ENCODE data around the gene SMAD6. TPM values are rescaled to one million over a fixed set of nuclear protein-coding genes. Genes with fewer than 3 reads are reported as not detected.
"Not testable (repeated sequence)": the region's sequence is repeated elsewhere in the genome, so short reads cannot be mapped to it uniquely, and the experiment has no call there.

Gene SMAD6
- total and polyA plus RNA-seq, 11 donors, result 10.4 to 65.9 (median 20.6) TPM

GRCh38 chr15:66755298-66756068 is 53.4 kb downstream of the SMAD6 start:
- no peak for TF ChIP-seq POLR2A (IDR thresholded peaks at IDR 0.05)
- TF ChIP-seq CTCF (IDR thresholded peaks at IDR 0.05), result no peak
- Histone ChIP-seq H3K4me1 (peaks cover 0 to 92% (median 42%) of the 10 kb centered on the region in 12 donors), H3K9me3 (peaks cover 0 to 12% (median 7%) of the 10 kb centered on the region in 12 donors), H3K36me3 (peaks cover 0 to 5% (median 0%) of the 10 kb centered on the region in 9 donors), H3K27ac (no peak overlapping the region), H3K4me3 (no peak overlapping the region), H3K27me3 (no peaks in the 10 kb centered on the region)
- intact Hi-C loops (cut with DNase I), result no loop called here
- 91 to 96% (median 95%) methylated on average over 6 to 7 of the region's 7 CpGs for WGBS, 4 donors
- ATAC-seq, result no peak
- DNase-seq, result peak in 2 of 5 donors; percentile 5 to 16

- Histone ChIP-seq H3K4me3 (no peak overlapping the region), H3K36me3 (peaks cover 0 to 5% (median 0%) of the 10 kb centered on the region in 9 donors), H3K27me3 (no peaks in the 10 kb centered on the region), H3K4me1 (peaks cover 0 to 92% (median 43%) of the 10 kb centered on the region in 12 donors), H3K9me3 (peaks cover 0 to 12% (median 7%) of the 10 kb centered on the region in 12 donors), H3K27ac (no peak overlapping the region)
- intact Hi-C loops (cut with DNase I), result no loop called here
- DNase-seq, result peak in 1 of 5 donors; percentile 2
- 74 to 80% (median 75%) methylated on average over 6 of the region's 6 CpGs for WGBS, 4 donors
- no peak for ATAC-seq
- TF ChIP-seq CTCF (IDR thresholded peaks at IDR 0.05) (no peak), POLR2A (IDR thresholded peaks at IDR 0.05) (no peak)
These were observed 54.3 kb downstream of the SMAD6 start for GRCh38 chr15:66756295-66756694.

- Histone ChIP-seq H3K4me1 (peaks cover 3 to 92% (median 44%) of the 10 kb centered on the region in 12 donors), H3K4me3 (no peak overlapping the region), H3K27me3 (no peaks in the 10 kb centered on the region), H3K27ac (peak overlapping the region in 2 of 12 donors; percentile 36 to 43), H3K36me3 (peaks cover 0 to 5% (median 0%) of the 10 kb centered on the region in 9 donors), H3K9me3 (peaks cover 0 to 12% (median 7%) of the 10 kb centered on the region in 12 donors)
- ATAC-seq, result no peak
- 91 to 95% (median 92%) methylated on average over 12 of the region's 12 CpGs for WGBS, 4 donors
- DNase-seq, result peak in 1 of 5 donors; percentile 10
- TF ChIP-seq CTCF (IDR thresholded peaks at IDR 0.05) (no peak), POLR2A (IDR thresholded peaks at IDR 0.05) (no peak)
- intact Hi-C loops (cut with DNase I), result no loop called here
These were observed 55.0 kb downstream of the SMAD6 start for GRCh38 chr15:66757030-66757429.

GRCh38 chr15:66757521-66757920 is 55.5 kb downstream of the SMAD6 start:
- peaks cover 0 to 5% (median 0%) of the 10 kb centered on the region in 9 donors for H3K36me3 ChIP-seq
- DNase-seq (peak in 2 of 5 donors; percentile 20 to 34), ATAC-seq (peak in 3 of 4 donors; percentile 14 to 38 (median 37))
- peaks cover 3 to 92% (median 46%) of the 10 kb centered on the region in 12 donors for H3K4me1 ChIP-seq
- peak overlapping the region in 2 of 12 donors; percentile 36 to 43 for H3K27ac ChIP-seq
- H3K4me3 ChIP-seq, result no peak overlapping the region
- WGBS, 4 donors, result 80 to 94% (median 85%) methylated on average over 1 to 11 of the region's 11 CpGs
- H3K9me3 ChIP-seq, result peaks cover 0 to 12% (median 7%) of the 10 kb centered on the region in 12 donors
- no peaks in the 10 kb centered on the region for H3K27me3 ChIP-seq
- TF ChIP-seq CTCF (IDR thresholded peaks at IDR 0.05) (no peak), POLR2A (IDR thresholded peaks at IDR 0.05) (no peak)
- intact Hi-C loops (cut with DNase I), result no loop called here

- intact Hi-C loops (cut with DNase I); DNase-seq; H3K27me3 ChIP-seq; H3K36me3 ChIP-seq; ATAC-seq; H3K4me3 ChIP-seq: not testable (repeated sequence)
- Histone ChIP-seq H3K27ac (peak overlapping the region in 2 of 12 donors; percentile 2 to 36), H3K9me3 (peaks cover 0 to 12% (median 7%) of the 10 kb centered on the region in 12 donors), H3K4me1 (peaks cover 6 to 93% (median 49%) of the 10 kb centered on the region in 12 donors)
- WGBS, 4 donors, result 84 to 92% (median 89%) methylated on average over 6 of the region's 6 CpGs
These were observed 56.2 kb downstream of the SMAD6 start for GRCh38 chr15:66758217-66758616.

Data from heart left ventricle (tissue), 16 donors.